Measurements from ENCODE around the gene PHLDA3. TPM values are rescaled to one million over a fixed set of nuclear protein-coding genes. Genes with fewer than 3 reads are reported as not detected.
"Not testable (repeated sequence)": the region's sequence is repeated elsewhere in the genome, so short reads cannot be mapped to it uniquely, and the experiment has no call there.

The PHLDA3 gene
- total RNA-seq, 2 experiments from 2014 or later = 0.45 to 0.71 TPM

- Mint-ChIP-seq H3K9me3 (no peaks in the 10 kb centered on the region), H3K36me3 (ENCODE audit: low read depth) (no peaks in the 10 kb centered on the region), H3K4me3 (no peak overlapping the region), H3K4me1 (ENCODE audit: low read depth) (peaks cover 7% of the 10 kb centered on the region), H3K27ac (no peak overlapping the region), H3K27me3 (peaks cover 72% of the 10 kb centered on the region)
- H3K9me3 ChIP-seq (ENCODE audit: control insufficient read depth in 1 of 2, insufficient read depth in 1 of 2, low read length in 2 of 2) = peaks cover 0 to 1% of the 10 kb centered on the region in 2 experiments
- ChIA-PET CTCF (no interaction called here), POLR2A (no interaction called here)
- no peak overlapping the region for H3K4me3 ChIP-seq (ENCODE audit: low read length)
- no peak for TF ChIP-seq CTCF (IDR thresholded peaks at IDR 0.05)
- H3K4me1 ChIP-seq (ENCODE audit: insufficient read depth, low read length) = peaks cover 6% of the 10 kb centered on the region
- H3K27me3 ChIP-seq (ENCODE audit: control insufficient read depth in 1 of 2, insufficient read depth in 2 of 2, low read length in 2 of 2) = peaks cover 14 to 39% of the 10 kb centered on the region in 2 experiments
- ATAC-seq (ENCODE audit: poor library complexity) (no peak), DNase-seq (no peak)
- H3K36me3 ChIP-seq (ENCODE audit: insufficient read depth, low read length) = no peaks in the 10 kb centered on the region
- no peak overlapping the region for H3K27ac ChIP-seq (ENCODE audit: low read depth in 1 of 2, low read length in 2 of 2)
- intact Hi-C loops (cut with DNase I, micrococcal nuclease) = no loop called here
Measured at GRCh38 chr1:201473296-201473695, 4.3 kb upstream of the PHLDA3 start.

- peaks cover 71% of the 10 kb centered on the region for H3K27me3 Mint-ChIP-seq
- H3K9me3 ChIP-seq (ENCODE audit: control insufficient read depth in 1 of 2, insufficient read depth in 1 of 2, low read length in 2 of 2); H3K27ac Mint-ChIP-seq; H3K4me3 ChIP-seq (ENCODE audit: low read length); ATAC-seq (ENCODE audit: poor library complexity); H3K36me3 ChIP-seq (ENCODE audit: insufficient read depth, low read length); H3K4me3 Mint-ChIP-seq; intact Hi-C loops (cut with DNase I, micrococcal nuclease); H3K36me3 Mint-ChIP-seq (ENCODE audit: low read depth); H3K4me1 Mint-ChIP-seq (ENCODE audit: low read depth); H3K27ac ChIP-seq (ENCODE audit: low read depth in 1 of 2, low read length in 2 of 2); POLR2A ChIA-PET; H3K4me1 ChIP-seq (ENCODE audit: insufficient read depth, low read length); DNase-seq; H3K9me3 Mint-ChIP-seq: not testable (repeated sequence)
- CTCF ChIA-PET = interaction anchor here (0.8 kb wide), 1 partner anchor 41 kb away, joined by 3 read pairs; no protein-coding TSS in a partner anchor
- H3K27me3 ChIP-seq (ENCODE audit: control insufficient read depth in 1 of 2, insufficient read depth in 2 of 2, low read length in 2 of 2) = peaks cover 19 to 45% of the 10 kb centered on the region in 2 experiments
Measured at GRCh38 chr1:201472321-201472720, 3.3 kb upstream of the PHLDA3 start.

GRCh38 chr1:201471772-201472171, 2.8 kb upstream of the PHLDA3 start:
- intact Hi-C loops (cut with DNase I, micrococcal nuclease) = no loop called here
- peaks cover 9% of the 10 kb centered on the region for H3K4me1 ChIP-seq (ENCODE audit: insufficient read depth, low read length)
- peaks cover 7% of the 10 kb centered on the region for H3K4me1 Mint-ChIP-seq (ENCODE audit: low read depth)
- TF ChIP-seq CTCF (IDR thresholded peaks at IDR 0.05) = no peak
- H3K4me3 Mint-ChIP-seq = no peak overlapping the region
- CTCF ChIA-PET = interaction anchor here (0.8 kb wide), 1 partner anchor 41 kb away, joined by 3 read pairs; no protein-coding TSS in a partner anchor
- H3K27ac Mint-ChIP-seq = no peak overlapping the region
- POLR2A ChIA-PET = no interaction called here
- no peaks in the 10 kb centered on the region for H3K9me3 Mint-ChIP-seq
- no peak for ATAC-seq (ENCODE audit: poor library complexity)
- H3K27ac ChIP-seq (ENCODE audit: low read depth in 1 of 2, low read length in 2 of 2) = no peak overlapping the region
- H3K27me3 Mint-ChIP-seq = peaks cover 70% of the 10 kb centered on the region
- no peaks in the 10 kb centered on the region for H3K36me3 Mint-ChIP-seq (ENCODE audit: low read depth)
- H3K9me3 ChIP-seq (ENCODE audit: control insufficient read depth in 1 of 2, insufficient read depth in 1 of 2, low read length in 2 of 2) = peaks cover 0 to 7% of the 10 kb centered on the region in 2 experiments
- no peaks in the 10 kb centered on the region for H3K36me3 ChIP-seq (ENCODE audit: insufficient read depth, low read length)
- DNase-seq = no peak
- H3K27me3 ChIP-seq (ENCODE audit: control insufficient read depth in 1 of 2, insufficient read depth in 2 of 2, low read length in 2 of 2) = peaks cover 21 to 45% of the 10 kb centered on the region in 2 experiments
- H3K4me3 ChIP-seq (ENCODE audit: low read length) = no peak overlapping the region

- Histone ChIP-seq H3K9me3 (ENCODE audit: control insufficient read depth in 1 of 2, insufficient read depth in 1 of 2, low read length in 2 of 2) (peaks cover 0 to 7% of the 10 kb centered on the region in 2 experiments), H3K27ac (ENCODE audit: low read depth in 1 of 2, low read length in 2 of 2) (no peak overlapping the region), H3K27me3 (ENCODE audit: control insufficient read depth in 1 of 2, insufficient read depth in 2 of 2, low read length in 2 of 2) (peaks cover 21 to 37% of the 10 kb centered on the region in 2 experiments), H3K4me3 (ENCODE audit: low read length) (no peak overlapping the region), H3K36me3 (ENCODE audit: insufficient read depth, low read length) (no peaks in the 10 kb centered on the region), H3K4me1 (ENCODE audit: insufficient read depth, low read length) (peaks cover 9% of the 10 kb centered on the region)
- Mint-ChIP-seq H3K36me3 (ENCODE audit: low read depth) (no peaks in the 10 kb centered on the region), H3K27me3 (peaks cover 59% of the 10 kb centered on the region), H3K4me1 (ENCODE audit: low read depth) (peaks cover 7% of the 10 kb centered on the region), H3K27ac (no peak overlapping the region), H3K9me3 (no peaks in the 10 kb centered on the region), H3K4me3 (no peak overlapping the region)
- POLR2A ChIA-PET = no interaction called here
- CTCF ChIA-PET = no interaction called here
- DNase-seq (no peak), ATAC-seq (ENCODE audit: poor library complexity) (no peak)
- intact Hi-C loops (cut with DNase I, micrococcal nuclease) = no loop called here
- TF ChIP-seq CTCF (IDR thresholded peaks at IDR 0.05) = no peak
Measured at GRCh38 chr1:201470581-201470980, 1.6 kb upstream of the PHLDA3 start.
